ENCODE results near the gene SYPL2. TPM values are rescaled to one million over a fixed set of nuclear protein-coding genes. Genes with fewer than 3 reads are reported as not detected.

Gene SYPL2
- total and polyA plus RNA-seq, 7 donors: 35.3 to 203 (median 125) TPM

DNA sequence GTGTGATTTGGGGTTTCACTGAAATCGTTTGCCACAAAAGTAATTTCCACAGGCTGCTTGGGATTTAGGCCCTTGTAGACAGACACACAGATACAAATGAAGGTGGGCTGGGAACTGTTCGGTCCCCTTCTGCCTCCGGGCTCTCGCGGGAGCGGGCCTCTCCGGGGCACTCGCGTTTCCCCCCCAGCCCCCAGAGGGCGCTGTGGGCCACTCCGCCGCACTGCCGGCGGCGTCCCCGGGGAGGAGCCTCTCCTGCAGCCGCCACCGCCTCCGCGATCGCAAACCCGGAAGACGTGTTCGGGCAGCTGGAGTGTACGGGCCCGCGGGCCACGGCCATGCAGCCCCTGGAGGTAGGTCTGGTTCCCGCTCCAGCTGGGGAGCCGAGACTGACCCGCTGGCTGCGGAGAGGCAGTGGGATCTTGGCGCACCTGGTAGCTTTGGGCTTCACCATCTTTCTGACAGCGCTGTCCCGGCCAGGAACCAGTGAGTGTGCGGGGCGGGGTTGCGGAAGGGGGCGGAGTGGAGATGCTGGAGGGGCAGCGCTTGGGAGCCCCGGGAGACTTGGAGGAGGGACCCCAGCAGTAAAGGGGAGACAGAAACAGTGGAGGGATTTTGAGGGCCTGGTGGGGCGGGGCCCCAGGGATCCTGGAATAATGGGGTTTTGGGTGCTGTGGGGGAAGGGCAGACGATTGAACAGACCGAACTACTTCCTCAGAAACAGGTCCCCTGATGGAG lies 27.6 kb downstream of the SYPL2 start, which contains the start of gene CYB561D1:
TSS of gene CYB561D1 (plus strand) at position 290 of the 735 bp plus-strand sequence. CDS start at position 336, 46 bp downstream.
- Histone ChIP-seq H3K4me1 (peaks cover 34% of the 10 kb centered on the region), H3K36me3 (ENCODE audit: insufficient read depth in 1 of 2, low read depth in 1 of 2) (peaks cover 0 to 62% of the 10 kb centered on the region in 2 donors), H3K9me3 (no peaks in the 10 kb centered on the region), H3K27ac (peak within 1 kb of the TSS; percentile 77), H3K4me3 (peak within 1 kb of the TSS; percentile 90), H3K27me3 (ENCODE audit: insufficient read depth in 3 of 3, low read length in 2 of 3) (no peaks in the 10 kb centered on the region)
- TF ChIP-seq CTCF (IDR thresholded peaks at IDR 0.05): peak; percentile 92
- WGBS, 3 donors: 0 to 1% (median 0%) methylated on average over 43 to 44 of the region's 44 CpGs
- DNase-seq: peak; percentile 89 to 94
- intact Hi-C loops (cut with DNase I): loop anchor here (1.0 to 5.0 kb wide), 2 partner anchors 38 to 72 kb away; no protein-coding TSS in a partner anchor
- ATAC-seq: peak; percentile 81 to 90 (median 85)

DNA sequence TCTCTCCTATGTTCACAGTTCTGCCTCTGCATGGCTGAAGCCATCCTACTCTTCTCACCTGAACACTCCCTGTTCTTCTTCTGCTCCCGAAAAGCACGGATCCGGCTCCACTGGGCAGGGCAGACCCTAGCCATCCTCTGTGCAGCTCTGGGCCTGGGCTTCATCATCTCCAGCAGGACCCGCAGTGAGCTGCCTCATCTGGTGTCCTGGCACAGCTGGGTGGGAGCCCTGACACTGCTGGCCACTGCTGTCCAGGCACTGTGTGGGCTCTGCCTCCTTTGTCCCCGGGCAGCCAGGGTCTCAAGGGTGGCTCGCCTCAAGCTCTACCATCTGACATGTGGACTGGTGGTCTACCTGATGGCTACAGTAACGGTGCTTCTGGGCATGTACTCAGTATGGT lies 29.4 kb downstream of the SYPL2 start:
- WGBS, 3 donors: 87 to 91% (median 88%) methylated on average over 7 of the region's 7 CpGs
- Histone ChIP-seq H3K27ac (no peak overlapping the region), H3K36me3 (ENCODE audit: insufficient read depth in 1 of 2, low read depth in 1 of 2) (peaks cover 0 to 60% of the 10 kb centered on the region in 2 donors), H3K4me3 (no peak overlapping the region), H3K27me3 (ENCODE audit: insufficient read depth in 3 of 3, low read length in 2 of 3) (no peaks in the 10 kb centered on the region), H3K9me3 (no peaks in the 10 kb centered on the region), H3K4me1 (peaks cover 36% of the 10 kb centered on the region)
- TF ChIP-seq CTCF (IDR thresholded peaks at IDR 0.05): no peak
- no peak for ATAC-seq
- no peak for DNase-seq
- intact Hi-C loops (cut with DNase I): loop anchor here in 1 of 2 donors (2.0 kb wide), 1 partner anchor 35 kb away; no protein-coding TSS in a partner anchor

DNA sequence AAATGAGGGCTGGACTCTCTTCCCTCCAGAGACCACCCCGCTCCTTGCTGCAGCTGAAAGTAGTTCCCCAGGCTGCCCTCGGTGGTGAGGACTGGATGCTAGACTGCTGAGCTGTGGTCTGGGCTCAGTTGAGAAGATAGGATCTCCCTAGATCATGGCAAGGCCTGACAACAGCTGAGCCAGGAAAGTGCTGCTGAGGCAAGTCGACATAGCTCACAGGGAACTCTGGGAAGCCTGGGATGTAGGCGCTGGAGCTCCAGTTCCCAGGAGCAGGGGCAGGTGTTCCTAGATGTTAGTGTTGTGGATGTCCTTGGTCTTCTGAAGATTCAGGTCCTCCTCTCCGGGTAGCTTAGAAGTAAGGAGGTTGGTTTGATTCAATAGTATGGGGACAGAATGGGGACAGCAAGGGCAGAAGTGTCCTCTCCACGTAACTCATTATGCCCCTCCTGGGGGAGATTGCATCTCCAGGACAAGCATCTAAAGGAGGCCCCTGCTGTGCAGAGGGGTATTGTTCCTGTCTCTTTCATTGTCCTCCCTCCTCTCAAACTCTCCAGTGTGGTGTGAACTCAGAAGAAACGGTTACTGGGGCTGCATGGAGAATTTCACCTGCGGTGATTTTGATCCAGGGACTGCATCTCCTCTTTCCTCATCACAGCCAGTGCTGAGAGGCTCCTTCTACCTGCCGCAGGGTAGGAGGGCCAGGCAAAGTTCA lies 31.3 kb downstream of the SYPL2 start:
- H3K27me3 ChIP-seq (ENCODE audit: insufficient read depth in 3 of 3, low read length in 2 of 3): no peaks in the 10 kb centered on the region
- peak overlapping the region; percentile 65 for H3K27ac ChIP-seq
- peaks cover 32% of the 10 kb centered on the region for H3K4me1 ChIP-seq
- H3K9me3 ChIP-seq: no peaks in the 10 kb centered on the region
- intact Hi-C loops (cut with DNase I): loop anchor here (1.0 to 2.0 kb wide), 2 partner anchors 33 to 35 kb away; no protein-coding TSS in a partner anchor
- no peak for TF ChIP-seq CTCF (IDR thresholded peaks at IDR 0.05)
- peaks cover 0 to 50% of the 10 kb centered on the region in 2 donors for H3K36me3 ChIP-seq (ENCODE audit: insufficient read depth in 1 of 2, low read depth in 1 of 2)
- no peak overlapping the region for H3K4me3 ChIP-seq
- ATAC-seq (no peak), DNase-seq (no peak)
- WGBS, 3 donors: 51 to 58% (median 55%) methylated on average over 9 of the region's 9 CpGs

- Histone ChIP-seq H3K27me3 (ENCODE audit: insufficient read depth in 3 of 3, low read length in 2 of 3) (no peaks in the 10 kb centered on the region), H3K27ac (peak overlapping the region; percentile 65), H3K36me3 (ENCODE audit: insufficient read depth in 1 of 2, low read depth in 1 of 2) (peaks cover 0 to 46% of the 10 kb centered on the region in 2 donors), H3K9me3 (no peaks in the 10 kb centered on the region), H3K4me3 (no peak overlapping the region), H3K4me1 (peaks cover 27% of the 10 kb centered on the region)
- intact Hi-C loops (cut with DNase I): loop anchor here in 1 of 2 donors (1.0 kb wide), 1 partner anchor 34 kb away; no protein-coding TSS in a partner anchor
- peak; percentile 50 to 78 (median 61) for ATAC-seq
- 45 to 55% (median 54%) methylated on average over 11 to 12 of the region's 12 CpGs for WGBS, 3 donors
- TF ChIP-seq CTCF (IDR thresholded peaks at IDR 0.05): peak; percentile 73
- DNase-seq: no peak
Observed at GRCh38 chr1:109498161-109498801, 31.9 kb downstream of the SYPL2 start.

Measured in psoas muscle (tissue), 8 donors.